Breast epithelium (tissue), 3 donors: ENCODE results near the gene EWSR1.

Source experiments
- CTCF ChIP-seq, 3 donors: fragments of 450-650 bp; IDR thresholded peaks; one replicate each; pipeline ENCODE4 v1.5.1; 2016 to 2017; ENCODE audit warnings: antibody characterized with exemption in 3 of 3, mild to moderate bottlenecking in 3 of 3, moderate library complexity in 3 of 3
- POLR2AphosphoS5 ChIP-seq, 3 donors: sonication (generic); formaldehyde crosslinking; IDR thresholded peaks; one replicate each; pipeline ENCODE4 v1.6.1; 2017; ENCODE audit warnings: antibody characterized with exemption in 3 of 3

GRCh38 chr22:29263791-29264276 is 4.2 kb upstream of the EWSR1 start:
- TF ChIP-seq POLR2AphosphoS5 (IDR thresholded peaks at IDR 0.05) (no peak), CTCF (IDR thresholded peaks at IDR 0.05) (no peak)
